ENCODE results near the gene UBAP1L. TPM values are rescaled to one million over a fixed set of nuclear protein-coding genes. Genes with fewer than 3 reads are reported as not detected.

The UBAP1L gene
- total and polyA plus RNA-seq, 2 of the 4 experiments (the other 2 are of a cell fraction), result 0.36 to 1.1 TPM

DNA sequence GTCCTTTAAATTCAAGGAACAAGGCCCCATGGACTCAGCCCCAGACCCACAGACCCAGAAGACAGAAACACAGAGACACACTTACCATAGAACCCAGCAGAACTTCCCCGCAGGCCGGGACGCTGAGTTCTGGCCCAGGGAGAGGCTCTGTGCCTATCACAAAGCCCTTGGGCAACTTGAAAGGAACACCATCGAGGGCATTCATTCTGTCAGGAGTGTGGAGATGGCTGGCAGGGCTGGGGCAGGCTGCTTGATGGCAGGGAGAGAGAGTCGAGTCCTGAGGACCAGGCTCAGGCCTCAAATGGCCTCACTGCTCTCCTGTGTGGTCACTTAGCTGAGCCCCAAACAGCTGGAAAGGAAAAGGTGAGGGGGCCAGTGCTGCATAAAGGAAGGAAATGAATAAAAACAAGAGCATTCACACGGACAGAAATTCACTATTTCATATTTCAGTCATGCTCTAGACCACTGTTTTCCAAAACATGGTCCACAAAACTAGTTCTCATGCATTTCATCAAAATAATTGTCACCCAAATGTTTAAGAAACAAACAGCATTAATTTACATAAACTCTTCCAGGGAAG is 8.9 kb downstream of the UBAP1L start:
- peaks cover 3% of the 10 kb centered on the region in 2 experiments; a peak in 2 of 4 replicates for H3K79me1 ChIP-seq (ENCODE audit: low read depth in 1 of 2, low read length in 2 of 2)
- H3K9me1 ChIP-seq (ENCODE audit: insufficient read depth, low read length), result peaks cover 7% of the 10 kb centered on the region; the same call in 1 of the 2 replicates
- peaks cover 4% of the 10 kb centered on the region; the same call in 1 of the 2 replicates for H4K20me1 ChIP-seq (ENCODE audit: insufficient read depth, low read length)
- WGBS, 2 experiments (ENCODE audit: extremely low coverage in 2 of 2, insufficient read length in 1 of 2), result 77% methylated on average over 3 of the region's 6 CpGs; no CpG with 5 or more reads in 1 of the 2 experiments
- H3K4ac ChIP-seq (ENCODE audit: low read depth, low read length), result no peak overlapping the region
- intact Hi-C loops (cut with micrococcal nuclease), result no loop called here
- dilution Hi-C loops (cut with HindIII; ENCODE audit: low sequenced_read_pairs, unreplicated experiment), result no loop called here
- no peak overlapping the region for H3K14ac ChIP-seq (replicated peaks; ENCODE audit: low read depth, low read length)
- no peak overlapping the region for H3K56ac ChIP-seq (ENCODE audit: extremely low read depth, insufficient read depth, low read length)
- no peak overlapping the region for H3K18ac ChIP-seq (ENCODE audit: low read depth, low read length)
- H2AK5ac ChIP-seq (ENCODE audit: low read depth, low read length), result no peak overlapping the region
- H3K23ac ChIP-seq (ENCODE audit: low read depth, low read length), result no peak overlapping the region
- DNase-seq, result no peak
- H2BK15ac ChIP-seq (ENCODE audit: low read depth, low read length), result no peak overlapping the region
- no peak overlapping the region for H2BK20ac ChIP-seq (ENCODE audit: low read depth, low read length)
- ChIA-PET POLR2A (ENCODE audit: unreplicated experiment) (no interaction called here), CTCF (no interaction called here)
- in situ Hi-C loops (cut with MboI; ENCODE audit: low sequenced_read_pairs), result no loop called here
- H3K9ac ChIP-seq (ENCODE audit: low read depth, low read length), result no peak overlapping the region
- no TSS peak for BruUV-seq (replicated peaks)
- no peak overlapping the region for H2BK5ac ChIP-seq (ENCODE audit: low read depth, low read length, poor library complexity, severe bottlenecking)
- peaks cover 23% of the 10 kb centered on the region for H3K36me3 ChIP-seq (ENCODE audit: control insufficient read depth, insufficient read depth, low read length)
- no peak overlapping the region for H4K8ac ChIP-seq (ENCODE audit: low read depth in 2 of 2, low read length in 2 of 2)
- H3K4me1 ChIP-seq (ENCODE audit: control insufficient read depth, insufficient read depth, low read length), result no peaks in the 10 kb centered on the region
- ATAC-seq (ENCODE audit: low read depth), result no peak
- H3K4me2 ChIP-seq (ENCODE audit: low read depth, low read length), result no peak overlapping the region
- no peak overlapping the region for H3K27ac ChIP-seq (ENCODE audit: insufficient read depth, low read length)
- TF ChIP-seq, protein P1, sequence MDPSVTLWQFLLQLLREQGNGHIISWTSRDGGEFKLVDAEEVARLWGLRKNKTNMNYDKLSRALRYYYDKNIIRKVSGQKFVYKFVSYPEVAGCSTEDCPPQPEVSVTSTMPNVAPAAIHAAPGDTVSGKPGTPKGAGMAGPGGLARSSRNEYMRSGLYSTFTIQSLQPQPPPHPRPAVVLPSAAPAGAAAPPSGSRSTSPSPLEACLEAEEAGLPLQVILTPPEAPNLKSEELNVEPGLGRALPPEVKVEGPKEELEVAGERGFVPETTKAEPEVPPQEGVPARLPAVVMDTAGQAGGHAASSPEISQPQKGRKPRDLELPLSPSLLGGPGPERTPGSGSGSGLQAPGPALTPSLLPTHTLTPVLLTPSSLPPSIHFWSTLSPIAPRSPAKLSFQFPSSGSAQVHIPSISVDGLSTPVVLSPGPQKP (IDR thresholded peaks at IDR 0.05; ENCODE audit: borderline replicate concordance, low read depth, low read length), result no peak
- TF ChIP-seq POLR2A (IDR thresholded peaks at IDR 0.05; ENCODE audit: low read depth, low read length) (no peak), FOS (IDR thresholded peaks at IDR 0.05; ENCODE audit: low read depth, low read length) (no peak), CHD1 (IDR thresholded peaks at IDR 0.05; ENCODE audit: low read depth, low read length) (no peak), RCOR1 (IDR thresholded peaks at IDR 0.05; ENCODE audit: insufficient replicate concordance, low read length) (no peak), MAZ (IDR thresholded peaks at IDR 0.05; ENCODE audit: borderline replicate concordance, low read depth, low read length) (no peak), BHLHE40 (IDR thresholded peaks at IDR 0.05; ENCODE audit: low read depth, low read length) (no peak), RAD21 (IDR thresholded peaks at IDR 0.05; ENCODE audit: low read length) (no peak), NFE2L2 (IDR thresholded peaks at IDR 0.05; ENCODE audit: low read depth, low read length) (no peak), MAFK (IDR thresholded peaks at IDR 0.05; ENCODE audit: low read depth, low read length) (no peak), SMC3 (IDR thresholded peaks at IDR 0.05; ENCODE audit: low read depth, low read length) (no peak), MXI1 (IDR thresholded peaks at IDR 0.05; ENCODE audit: borderline replicate concordance, low read depth, low read length) (no peak), RFX5 (IDR thresholded peaks at IDR 0.05; ENCODE audit: low read depth, low read length) (no peak)
- TF ChIP-seq, protein P2, sequence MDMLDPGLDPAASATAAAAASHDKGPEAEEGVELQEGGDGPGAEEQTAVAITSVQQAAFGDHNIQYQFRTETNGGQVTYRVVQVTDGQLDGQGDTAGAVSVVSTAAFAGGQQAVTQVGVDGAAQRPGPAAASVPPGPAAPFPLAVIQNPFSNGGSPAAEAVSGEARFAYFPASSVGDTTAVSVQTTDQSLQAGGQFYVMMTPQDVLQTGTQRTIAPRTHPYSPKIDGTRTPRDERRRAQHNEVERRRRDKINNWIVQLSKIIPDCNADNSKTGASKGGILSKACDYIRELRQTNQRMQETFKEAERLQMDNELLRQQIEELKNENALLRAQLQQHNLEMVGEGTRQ (IDR thresholded peaks at IDR 0.05; ENCODE audit: low read depth, low read length), result no peak
- TF ChIP-seq, protein P3, sequence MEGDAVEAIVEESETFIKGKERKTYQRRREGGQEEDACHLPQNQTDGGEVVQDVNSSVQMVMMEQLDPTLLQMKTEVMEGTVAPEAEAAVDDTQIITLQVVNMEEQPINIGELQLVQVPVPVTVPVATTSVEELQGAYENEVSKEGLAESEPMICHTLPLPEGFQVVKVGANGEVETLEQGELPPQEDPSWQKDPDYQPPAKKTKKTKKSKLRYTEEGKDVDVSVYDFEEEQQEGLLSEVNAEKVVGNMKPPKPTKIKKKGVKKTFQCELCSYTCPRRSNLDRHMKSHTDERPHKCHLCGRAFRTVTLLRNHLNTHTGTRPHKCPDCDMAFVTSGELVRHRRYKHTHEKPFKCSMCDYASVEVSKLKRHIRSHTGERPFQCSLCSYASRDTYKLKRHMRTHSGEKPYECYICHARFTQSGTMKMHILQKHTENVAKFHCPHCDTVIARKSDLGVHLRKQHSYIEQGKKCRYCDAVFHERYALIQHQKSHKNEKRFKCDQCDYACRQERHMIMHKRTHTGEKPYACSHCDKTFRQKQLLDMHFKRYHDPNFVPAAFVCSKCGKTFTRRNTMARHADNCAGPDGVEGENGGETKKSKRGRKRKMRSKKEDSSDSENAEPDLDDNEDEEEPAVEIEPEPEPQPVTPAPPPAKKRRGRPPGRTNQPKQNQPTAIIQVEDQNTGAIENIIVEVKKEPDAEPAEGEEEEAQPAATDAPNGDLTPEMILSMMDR (conservative IDR thresholded peaks at IDR 0.05; ENCODE audit: low read depth, low read length), result no peak
- H4K91ac ChIP-seq (ENCODE audit: insufficient read depth, low read depth, low read length), result no peak overlapping the region
- H3K9me3 ChIP-seq (ENCODE audit: control insufficient read depth, insufficient read depth, low read length), result no peaks in the 10 kb centered on the region
- no peak overlapping the region for H2AFZ ChIP-seq (replicated peaks; ENCODE audit: low read length, poor library complexity)
- H4K5ac ChIP-seq (ENCODE audit: low read depth, low read length), result no peak overlapping the region
- no peak overlapping the region for H3K4me3 ChIP-seq (ENCODE audit: insufficient read depth, low read depth, low read length)
- H2BK120ac ChIP-seq (ENCODE audit: low read depth, low read length), result no peak overlapping the region
- H3K27me3 ChIP-seq (ENCODE audit: control insufficient read depth, insufficient read depth, low read length), result no peaks in the 10 kb centered on the region
- no peak overlapping the region for H2AK9ac ChIP-seq (replicated peaks; ENCODE audit: low read depth, low read length, poor library complexity)
